Neural cell (in vitro differentiated cells): ENCODE data around the gene CLSTN2. TPM values are rescaled to one million over a fixed set of nuclear protein-coding genes. Genes with fewer than 3 reads are reported as not detected.

Source experiments
- H2AFZ ChIP-seq: fragments of 200-600, 300-800 bp; sonication (generic), shearing (Covaris generic); 2 replicates; pipeline ENCODE4 v1.6.0; 2014; ENCODE audit warnings: low read depth, mild to moderate bottlenecking, antibody characterized with exemption, low read length, moderate library complexity
- H3F3A ChIP-seq: fragments of 200-600 bp; shearing (Covaris generic); 2 replicates; pipeline ENCODE4 v1.6.1; 2016; ENCODE audit warnings: mild to moderate bottlenecking, moderate library complexity, mixed read lengths, antibody characterized with exemption, low read length; ENCODE audit not compliant: insufficient read depth, poor library complexity, severe bottlenecking
- H3K27ac ChIP-seq: fragments of 200-600, 300-800 bp; sonication (generic), shearing (Covaris generic); 2 replicates; pipeline ENCODE4 v1.5.1; 2014; ENCODE audit warnings: mild to moderate bottlenecking, low read length, moderate library complexity
- H3K27me3 ChIP-seq: fragments of 300-800, 200-600 bp; sonication (generic), shearing (Covaris generic); 2 replicates; pipeline ENCODE4 v1.6.0; 2014; ENCODE audit warnings: mild to moderate bottlenecking, low read depth, low read length, moderate library complexity; ENCODE audit not compliant: insufficient read depth
- H3K36me3 ChIP-seq: fragments of 300-800, 200-600 bp; sonication (generic), shearing (Covaris generic); 2 replicates; pipeline ENCODE4 v1.5.1; 2014; ENCODE audit warnings: mild to moderate bottlenecking, antibody characterized with exemption, low read length, moderate library complexity; ENCODE audit not compliant: insufficient read depth
- H3K4me2 ChIP-seq: fragments of 300-800, 200-600 bp; sonication (generic), shearing (Covaris generic); 2 replicates; pipeline ENCODE4 v1.6.0; 2014; ENCODE audit warnings: mild to moderate bottlenecking, low read length
- H3K4me3 ChIP-seq: fragments of 300-800, 200-600 bp; sonication (generic), shearing (Covaris generic); 2 replicates; pipeline ENCODE4 v1.5.1; 2014; ENCODE audit warnings: mild to moderate bottlenecking, low read length, moderate library complexity
- H3K79me2 ChIP-seq: fragments of 200-600 bp; shearing (Covaris generic); replicated peaks from 2 replicates; pipeline ENCODE4 v1.6.0; 2014; ENCODE audit warnings: mild to moderate bottlenecking, low read length, moderate library complexity; ENCODE audit not compliant: insufficient read depth
- H3K9ac ChIP-seq: fragments of 300-800, 200-600 bp; sonication (generic), shearing (Covaris generic); 2 replicates; pipeline ENCODE4 v1.6.1; 2016; ENCODE audit warnings: mild to moderate bottlenecking, low read length, mixed read lengths
- H3K9me2 ChIP-seq: fragments of 200-600 bp; shearing (Covaris generic); 2 replicates; pipeline ENCODE4 v1.6.1; 2016; ENCODE audit warnings: mild to moderate bottlenecking, low read length, mixed read lengths; ENCODE audit not compliant: insufficient read depth
- H3K9me3 ChIP-seq: fragments of 200-600, 300-800 bp; sonication (generic), shearing (Covaris generic); 2 replicates; pipeline ENCODE4 v1.6.1; 2016; ENCODE audit warnings: mild to moderate bottlenecking, mixed run types, low read length, moderate library complexity, mixed read lengths
- H4K20me1 ChIP-seq: fragments of 200-600 bp; shearing (Covaris generic); 2 replicates; pipeline ENCODE4 v1.6.1; 2016; ENCODE audit warnings: mild to moderate bottlenecking, mixed run types; ENCODE audit not compliant: insufficient read depth
- CTCF ChIP-seq: fragments of 450-650 bp; IDR thresholded peaks from 2 replicates; pipeline ENCODE4 v1.5.1; 2014; ENCODE audit warnings: antibody characterized with exemption, mild to moderate bottlenecking, moderate library complexity; ENCODE audit not compliant: poor library complexity, severe bottlenecking
- EP300 ChIP-seq: fragments of 450-650 bp; conservative IDR thresholded peaks from 2 replicates; pipeline ENCODE4 v1.6.1; 2014; ENCODE audit warnings: antibody characterized with exemption, mild to moderate bottlenecking, moderate library complexity; ENCODE audit not compliant: poor library complexity, severe bottlenecking
- EZH2 ChIP-seq: fragments of 200-600, 300-800 bp; shearing (Covaris generic), sonication (generic); IDR thresholded peaks from 2 replicates; pipeline ENCODE4 v1.6.1; 2014; ENCODE audit warnings: antibody characterized with exemption, low read length, borderline replicate concordance, mild to moderate bottlenecking; ENCODE audit not compliant: insufficient read depth, poor library complexity, severe bottlenecking
- MXI1 ChIP-seq: fragments of 450-650 bp; conservative IDR thresholded peaks from 2 replicates; pipeline ENCODE4 v1.6.1; 2014; ENCODE audit warnings: antibody characterized with exemption, mild to moderate bottlenecking; ENCODE audit not compliant: poor library complexity, severe bottlenecking
- POLR2AphosphoS5 ChIP-seq: IDR thresholded peaks from 2 replicates; pipeline ENCODE4 v1.6.1; 2012
- RAD21 ChIP-seq: fragments of 450-650 bp; conservative IDR thresholded peaks from 2 replicates; pipeline ENCODE4 v1.6.1; 2014; ENCODE audit warnings: antibody characterized with exemption, mild to moderate bottlenecking, moderate library complexity
- SMC3 ChIP-seq: fragments of 450-650 bp; conservative IDR thresholded peaks from 2 replicates; pipeline ENCODE4 v1.6.1; 2014; ENCODE audit warnings: antibody characterized with exemption, mild to moderate bottlenecking, moderate library complexity; ENCODE audit not compliant: poor library complexity
- TAF1 ChIP-seq: IDR thresholded peaks from 2 replicates; pipeline ENCODE4 v1.6.1; 2012; ENCODE audit warnings: low read depth
- polyA plus RNA-seq: library from polyadenylated mRNA; depleted of rRNA; stranded (reverse); fragments of >200 nt; gene quantifications from 2 replicates; pipeline ENCODE4 v1.2.3, GENCODE V29; 2014
- TF ChIP-seq, protein P1 (sequence below): IDR thresholded peaks from 2 replicates; pipeline ENCODE4 v1.6.1; 2012; ENCODE audit warnings: borderline replicate concordance

The CLSTN2 gene
- polyA plus RNA-seq, 1 donor from 2014 or later = 10.7 TPM

- H3K27me3 ChIP-seq = no peaks in the 10 kb centered on the region
- no peak overlapping the region for H3K27ac ChIP-seq
- TF ChIP-seq, protein P1, sequence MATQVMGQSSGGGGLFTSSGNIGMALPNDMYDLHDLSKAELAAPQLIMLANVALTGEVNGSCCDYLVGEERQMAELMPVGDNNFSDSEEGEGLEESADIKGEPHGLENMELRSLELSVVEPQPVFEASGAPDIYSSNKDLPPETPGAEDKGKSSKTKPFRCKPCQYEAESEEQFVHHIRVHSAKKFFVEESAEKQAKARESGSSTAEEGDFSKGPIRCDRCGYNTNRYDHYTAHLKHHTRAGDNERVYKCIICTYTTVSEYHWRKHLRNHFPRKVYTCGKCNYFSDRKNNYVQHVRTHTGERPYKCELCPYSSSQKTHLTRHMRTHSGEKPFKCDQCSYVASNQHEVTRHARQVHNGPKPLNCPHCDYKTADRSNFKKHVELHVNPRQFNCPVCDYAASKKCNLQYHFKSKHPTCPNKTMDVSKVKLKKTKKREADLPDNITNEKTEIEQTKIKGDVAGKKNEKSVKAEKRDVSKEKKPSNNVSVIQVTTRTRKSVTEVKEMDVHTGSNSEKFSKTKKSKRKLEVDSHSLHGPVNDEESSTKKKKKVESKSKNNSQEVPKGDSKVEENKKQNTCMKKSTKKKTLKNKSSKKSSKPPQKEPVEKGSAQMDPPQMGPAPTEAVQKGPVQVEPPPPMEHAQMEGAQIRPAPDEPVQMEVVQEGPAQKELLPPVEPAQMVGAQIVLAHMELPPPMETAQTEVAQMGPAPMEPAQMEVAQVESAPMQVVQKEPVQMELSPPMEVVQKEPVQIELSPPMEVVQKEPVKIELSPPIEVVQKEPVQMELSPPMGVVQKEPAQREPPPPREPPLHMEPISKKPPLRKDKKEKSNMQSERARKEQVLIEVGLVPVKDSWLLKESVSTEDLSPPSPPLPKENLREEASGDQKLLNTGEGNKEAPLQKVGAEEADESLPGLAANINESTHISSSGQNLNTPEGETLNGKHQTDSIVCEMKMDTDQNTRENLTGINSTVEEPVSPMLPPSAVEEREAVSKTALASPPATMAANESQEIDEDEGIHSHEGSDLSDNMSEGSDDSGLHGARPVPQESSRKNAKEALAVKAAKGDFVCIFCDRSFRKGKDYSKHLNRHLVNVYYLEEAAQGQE = no peak
- TF ChIP-seq EP300 (no peak), POLR2AphosphoS5 (no peak), TAF1 (no peak), CTCF (no peak), RAD21 (no peak), SMC3 (no peak), EZH2 (no peak), MXI1 (no peak)
- no peak overlapping the region for H3K4me3 ChIP-seq
- no peaks in the 10 kb centered on the region for H3K9me2 ChIP-seq
- no peaks in the 10 kb centered on the region for H4K20me1 ChIP-seq
- no peaks in the 10 kb centered on the region for H3K36me3 ChIP-seq
- no peaks in the 10 kb centered on the region for H3K79me2 ChIP-seq
- no peak overlapping the region for H3K4me2 ChIP-seq
- H3K9ac ChIP-seq = no peak overlapping the region
- no peaks in the 10 kb centered on the region for H3F3A ChIP-seq
- no peaks in the 10 kb centered on the region for H3K9me3 ChIP-seq
- no peak overlapping the region for H2AFZ ChIP-seq
Measured at GRCh38 chr3:140014831-140015495, 80.0 kb downstream of the CLSTN2 start.

DNA sequence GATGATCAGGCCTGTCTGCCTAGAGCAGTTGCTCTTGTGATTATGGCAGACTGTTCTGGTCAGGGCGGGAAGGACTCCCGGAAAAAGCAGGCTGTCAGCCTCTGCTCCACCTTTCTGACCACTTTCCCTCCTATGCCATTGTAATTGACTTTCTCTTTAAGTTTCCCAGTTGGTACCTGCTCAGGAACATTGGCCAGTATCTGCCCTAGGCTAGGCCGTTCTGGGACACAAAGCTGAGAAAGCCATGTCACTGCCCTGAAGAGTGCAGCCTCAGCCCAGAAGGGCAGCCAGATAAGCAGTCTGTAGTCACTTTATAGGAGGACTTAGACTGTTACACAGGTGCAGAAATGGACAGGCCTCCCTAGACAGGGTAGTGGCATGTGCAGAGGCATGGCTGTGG lies 80.8 kb downstream of the CLSTN2 start:
- no peak for TF ChIP-seq POLR2AphosphoS5
- TF ChIP-seq MXI1 = no peak
- TF ChIP-seq SMC3 = no peak
- TF ChIP-seq EZH2 = no peak
- TF ChIP-seq, protein P1 = no peak
- TF ChIP-seq TAF1 = no peak
- TF ChIP-seq CTCF = no peak
- TF ChIP-seq EP300 = no peak
- no peak for TF ChIP-seq RAD21

More for the DNA sequence above, 80.8 kb downstream of the CLSTN2 start:
- H3F3A ChIP-seq = no peaks in the 10 kb centered on the region
- no peaks in the 10 kb centered on the region for H3K9me2 ChIP-seq
- H3K27ac ChIP-seq = no peak overlapping the region
- H3K79me2 ChIP-seq = no peaks in the 10 kb centered on the region
- no peaks in the 10 kb centered on the region for H3K27me3 ChIP-seq
- no peak overlapping the region for H3K9ac ChIP-seq
- H3K4me2 ChIP-seq = no peak overlapping the region
- no peaks in the 10 kb centered on the region for H3K36me3 ChIP-seq
- H3K4me3 ChIP-seq = no peak overlapping the region
- no peaks in the 10 kb centered on the region for H4K20me1 ChIP-seq
- H3K9me3 ChIP-seq = no peaks in the 10 kb centered on the region
- no peak overlapping the region for H2AFZ ChIP-seq
